NCI-H2081 (cell line): ENCODE data around the gene SLC25A14.
A peak's percentile ranks its signal among the peaks of the same experiment; 100 is the strongest.

Experiments
- DNase-seq, 2 experiments: peaks; one replicate each; lab custom pipeline; 2025; lab: John Stamatoyannopoulos, UW

The SLC25A14 gene

DNA sequence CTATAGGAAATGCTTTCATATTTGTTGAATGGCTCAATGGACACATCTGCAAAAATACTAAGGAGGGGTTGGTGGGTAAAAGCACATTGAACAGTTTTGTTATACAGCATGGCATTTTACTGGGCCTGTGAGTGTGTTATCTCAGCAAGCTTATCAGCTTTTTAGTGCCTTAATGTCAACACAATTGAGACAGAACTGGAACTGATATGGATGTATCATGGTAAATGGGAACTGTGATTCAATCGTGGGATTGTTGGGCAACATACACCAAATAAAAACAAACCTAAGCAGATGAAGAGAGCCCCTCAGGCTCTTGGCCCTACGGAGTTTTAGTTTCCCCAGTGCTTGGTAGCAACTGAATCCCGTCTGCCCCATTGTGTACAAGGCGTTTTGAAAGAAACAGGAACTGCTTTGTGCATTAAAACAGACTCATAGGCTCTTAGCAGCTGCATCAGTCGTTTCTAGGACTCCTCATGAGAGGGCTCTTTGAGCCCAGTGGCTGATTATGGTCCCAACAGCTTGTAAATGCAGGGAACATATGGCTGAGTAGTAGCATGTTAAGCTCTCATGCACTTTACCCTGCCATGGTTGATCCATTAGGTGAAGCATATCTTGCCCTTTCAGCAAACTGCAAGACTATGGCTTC, 38.4 kb downstream of the SLC25A14 start:
- no peak for DNase-seq

DNA sequence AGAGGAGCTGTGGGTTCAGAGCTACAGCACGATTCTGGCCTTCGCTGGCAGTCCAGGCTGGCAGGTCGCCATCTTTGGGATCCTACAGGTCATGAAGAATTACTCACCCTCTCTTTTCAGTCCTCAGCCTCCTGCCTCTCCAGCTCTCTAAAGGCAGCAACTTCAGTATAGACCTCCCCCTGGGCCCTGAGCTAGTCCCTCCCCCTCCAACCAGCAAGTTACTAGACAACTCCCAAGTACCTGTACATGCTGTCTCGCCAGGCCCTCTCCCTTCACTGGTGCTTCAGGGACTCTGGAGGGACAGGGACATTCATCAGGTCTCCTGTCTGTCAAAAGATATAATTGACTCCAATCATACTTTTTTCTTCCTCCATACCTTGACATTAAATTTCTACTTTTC, 45.8 kb downstream of the SLC25A14 start, which contains the start of gene GPR119:
TSS of gene GPR119 (minus strand) at position 155 of the 400 bp plus-strand sequence. CDS start 227 bp downstream, outside the sequence.
- DNase-seq, result no peak

DNA sequence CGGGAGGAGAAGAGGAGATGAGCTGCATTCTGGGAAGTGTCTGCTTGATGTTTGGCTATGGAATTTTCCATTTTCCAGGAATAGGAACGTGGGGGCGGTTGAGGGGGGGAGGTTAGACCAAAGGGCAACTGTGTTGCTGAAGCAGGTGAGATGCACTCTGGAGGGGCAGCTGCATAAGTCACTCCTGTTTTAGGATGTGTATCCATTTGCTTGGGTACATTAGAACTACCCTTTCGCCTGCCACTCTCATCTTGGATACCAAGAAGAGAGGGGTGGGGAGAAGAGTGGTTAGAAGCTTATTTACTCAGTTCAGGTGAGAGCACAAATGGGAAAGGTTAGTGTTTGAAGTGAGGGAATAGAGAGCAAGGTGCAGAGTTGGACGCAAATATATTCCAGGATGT, 46.7 kb downstream of the SLC25A14 start:
- no peak for DNase-seq

DNA sequence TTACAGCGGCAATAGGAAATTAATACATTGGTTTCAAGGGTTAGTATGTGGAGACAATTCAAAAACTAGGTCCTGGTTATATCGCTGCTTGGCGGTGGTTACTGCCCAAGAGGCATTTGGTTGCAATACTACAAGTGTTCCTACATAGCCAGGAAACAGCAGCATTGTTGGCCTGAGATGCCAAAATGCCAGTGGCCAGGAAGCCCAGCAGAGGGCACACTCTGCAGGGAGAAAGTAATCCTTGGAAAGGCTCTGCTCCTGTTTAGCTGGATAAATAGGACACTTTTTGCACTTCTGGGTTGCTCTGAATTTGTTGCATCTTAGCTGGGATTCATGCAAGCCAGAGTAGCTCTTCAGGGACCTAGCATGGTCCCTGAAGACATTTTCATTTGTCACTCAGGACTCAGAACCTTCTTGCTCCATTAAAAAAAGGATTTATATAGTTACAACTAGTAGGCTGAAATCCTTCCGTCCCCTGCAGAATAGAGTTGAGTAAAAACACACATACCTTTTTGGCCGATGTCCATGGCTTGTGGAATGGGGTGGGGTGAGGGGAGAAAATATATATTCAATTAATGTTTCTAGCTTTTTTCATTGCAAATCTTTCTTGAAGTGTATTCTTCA, 53.8 kb downstream of the SLC25A14 start:
- DNase-seq, result peak; percentile 8 to 29

GRCh38 chrX:130395341-130395740, 55.6 kb downstream of the SLC25A14 start:
- no peak for DNase-seq

- peak; percentile 23 to 56 for DNase-seq
Observed at GRCh38 chrX:130401415-130402207, 61.9 kb downstream of the SLC25A14 start, which contains the start of gene RBMX2. TSS of gene RBMX2 (plus strand) at chrX:130401987. CDS start at chrX:130402033, 46 bp downstream.

GRCh38 chrX:130402208-130402684, 62.5 kb downstream of the SLC25A14 start:
- no peak for DNase-seq

DNA sequence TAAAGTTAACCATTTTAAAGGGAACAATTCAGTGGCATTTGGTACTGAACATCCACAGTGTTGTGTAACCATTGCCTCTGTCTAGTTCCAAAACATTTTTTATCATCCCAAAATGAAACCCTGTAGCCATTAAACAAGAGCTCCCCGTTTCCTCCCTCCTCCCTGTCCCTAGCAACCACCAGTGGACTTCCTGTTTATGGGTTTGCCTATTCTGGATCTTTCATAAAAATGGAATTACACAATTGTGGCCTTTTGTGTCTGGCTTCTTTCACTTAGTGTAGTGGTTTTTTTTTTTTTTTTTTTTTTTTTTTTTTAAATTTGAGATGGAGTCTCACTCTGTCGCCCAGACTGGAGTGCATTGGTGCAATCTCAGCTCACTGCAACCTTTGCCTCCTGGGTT, 73.7 kb downstream of the SLC25A14 start:
- DNase-seq, result no peak

DNA sequence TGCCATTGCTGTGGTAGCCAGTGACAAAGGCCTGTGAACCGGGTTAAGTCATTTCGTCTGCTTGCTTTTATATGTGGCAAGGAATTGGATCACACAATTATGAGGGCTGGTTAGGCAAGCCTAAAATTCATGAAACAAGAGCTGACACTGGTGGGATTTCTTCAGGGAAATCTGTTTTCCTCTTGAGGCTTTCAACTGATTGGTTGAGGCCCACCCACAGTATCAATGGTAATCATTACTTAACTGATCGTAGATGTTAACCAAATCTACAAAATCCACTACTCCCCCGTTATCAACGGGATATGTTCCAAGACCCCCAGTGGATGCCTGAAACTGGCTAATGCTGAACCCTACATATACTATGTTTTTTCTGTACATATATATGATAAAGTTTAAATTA, 75.1 kb downstream of the SLC25A14 start:
- DNase-seq, result no peak

- DNase-seq, result no peak
Observed at GRCh38 chrX:130415201-130415600, 75.5 kb downstream of the SLC25A14 start.

DNA sequence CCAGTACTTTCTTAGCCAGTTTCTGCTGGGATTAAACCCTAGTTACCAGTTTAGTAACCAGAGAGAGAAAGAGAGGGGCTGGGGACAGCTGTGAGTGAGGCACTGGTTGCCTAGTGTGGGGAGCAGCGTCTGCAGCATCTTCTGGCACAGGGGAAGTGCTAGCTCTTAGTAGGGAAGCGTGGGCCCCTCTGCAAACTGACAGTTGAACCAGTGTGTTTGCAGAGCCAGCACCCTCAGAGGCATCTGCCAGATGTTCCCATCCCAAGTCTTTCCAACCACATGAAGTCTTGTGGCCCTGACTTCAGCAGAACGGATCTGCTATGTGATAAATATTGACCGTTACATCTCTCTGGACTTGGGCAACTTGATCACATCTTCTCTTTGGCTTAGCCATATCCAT, 77.1 kb downstream of the SLC25A14 start:
- no peak for DNase-seq

- no peak for DNase-seq
Observed at GRCh38 chrX:130418066-130418465, 78.3 kb downstream of the SLC25A14 start.

DNA sequence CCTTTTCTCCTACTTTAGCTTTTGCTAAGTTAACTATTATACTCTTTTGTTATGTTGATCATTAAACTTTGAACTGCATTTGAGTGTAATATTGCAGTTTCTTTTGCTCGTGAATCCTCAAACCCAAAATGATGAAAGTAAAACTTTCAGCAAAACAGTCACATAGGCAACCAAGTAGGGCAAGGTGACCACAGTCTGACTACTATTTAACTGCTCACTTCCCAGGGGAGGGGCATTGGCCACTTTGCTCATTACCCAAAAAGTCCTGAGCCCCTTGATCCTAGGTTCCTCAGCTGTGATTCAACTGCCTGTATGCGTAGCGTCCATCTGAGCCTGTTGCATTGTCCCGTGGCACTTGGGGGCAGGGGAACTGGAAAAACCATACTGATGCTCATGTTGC, 79.0 kb downstream of the SLC25A14 start:
- no peak for DNase-seq

- no peak for DNase-seq
Observed at GRCh38 chrX:130419263-130419662, 79.5 kb downstream of the SLC25A14 start.
